C4-2B (cell line): ENCODE results near the gene ARHGEF1.

Source experiments
- CTCF ChIP-seq: fragments of 450-650 bp; conservative IDR thresholded peaks from 2 replicates; pipeline ENCODE4 v1.5.1; 2017; ENCODE audit warnings: mild to moderate bottlenecking
- ZFX ChIP-seq: fragments of 450-650 bp; IDR thresholded peaks from 2 replicates; pipeline ENCODE4 v1.6.1; 2017

GRCh38 chr19:41939861-41940730 is 57.1 kb downstream of the ARHGEF1 start:
- no peak for TF ChIP-seq CTCF
- no peak for TF ChIP-seq ZFX
